GM18907 (cell line): Measurements from ENCODE around the gene KICS2.

ENCODE experiments used
- ATAC-seq: cut with Tn5 transposase; IDR thresholded peaks from one replicate; pipeline ENCODE4 v1.9.1; 2021; ENCODE audit warnings: mild to moderate bottlenecking, moderate library complexity; ENCODE audit not compliant: unreplicated experiment

Gene KICS2

GRCh38 chr12:64175254-64175945 lies 46.7 kb downstream of the KICS2 start:
- ATAC-seq, result no peak

GRCh38 chr12:64173456-64173855 lies 48.6 kb downstream of the KICS2 start:
- ATAC-seq, result no peak
